NOMO-1 treated with dmso at 0.1 percent for 144 hours (cell line): ENCODE results near the gene HESX1.

Experiments used
- DNase-seq: peaks from one replicate; lab custom pipeline; 2025; ENCODE audit not compliant: unreplicated experiment; lab: John Stamatoyannopoulos, UW

HESX1 gene

GRCh38 chr3:57199895-57200297 is at the start of gene HESX1:
TSS of gene HESX1 (minus strand) at chr3:57199978. CDS start at chr3:57199918, 60 bp downstream.
- DNase-seq = no peak

DNA sequence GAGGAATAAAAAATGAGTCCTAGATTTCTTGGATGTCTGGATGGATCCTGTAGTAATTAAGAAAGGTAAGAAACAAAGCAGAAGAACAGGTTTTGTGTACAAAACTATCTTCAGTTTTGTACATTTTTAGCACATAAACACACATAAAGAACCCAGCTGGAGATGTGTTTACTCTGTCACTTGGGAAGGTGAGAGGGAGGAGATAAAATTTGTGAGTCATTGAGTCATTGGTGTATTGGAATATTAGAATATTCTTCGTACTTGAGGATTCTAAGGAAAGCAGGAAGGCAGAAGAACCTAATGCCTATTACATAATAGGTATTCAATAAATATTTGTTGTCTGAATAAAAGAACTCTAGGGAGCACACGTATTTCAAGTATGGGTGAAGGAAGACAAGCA is 45.2 kb upstream of the HESX1 start:
- DNase-seq = no peak

DNA sequence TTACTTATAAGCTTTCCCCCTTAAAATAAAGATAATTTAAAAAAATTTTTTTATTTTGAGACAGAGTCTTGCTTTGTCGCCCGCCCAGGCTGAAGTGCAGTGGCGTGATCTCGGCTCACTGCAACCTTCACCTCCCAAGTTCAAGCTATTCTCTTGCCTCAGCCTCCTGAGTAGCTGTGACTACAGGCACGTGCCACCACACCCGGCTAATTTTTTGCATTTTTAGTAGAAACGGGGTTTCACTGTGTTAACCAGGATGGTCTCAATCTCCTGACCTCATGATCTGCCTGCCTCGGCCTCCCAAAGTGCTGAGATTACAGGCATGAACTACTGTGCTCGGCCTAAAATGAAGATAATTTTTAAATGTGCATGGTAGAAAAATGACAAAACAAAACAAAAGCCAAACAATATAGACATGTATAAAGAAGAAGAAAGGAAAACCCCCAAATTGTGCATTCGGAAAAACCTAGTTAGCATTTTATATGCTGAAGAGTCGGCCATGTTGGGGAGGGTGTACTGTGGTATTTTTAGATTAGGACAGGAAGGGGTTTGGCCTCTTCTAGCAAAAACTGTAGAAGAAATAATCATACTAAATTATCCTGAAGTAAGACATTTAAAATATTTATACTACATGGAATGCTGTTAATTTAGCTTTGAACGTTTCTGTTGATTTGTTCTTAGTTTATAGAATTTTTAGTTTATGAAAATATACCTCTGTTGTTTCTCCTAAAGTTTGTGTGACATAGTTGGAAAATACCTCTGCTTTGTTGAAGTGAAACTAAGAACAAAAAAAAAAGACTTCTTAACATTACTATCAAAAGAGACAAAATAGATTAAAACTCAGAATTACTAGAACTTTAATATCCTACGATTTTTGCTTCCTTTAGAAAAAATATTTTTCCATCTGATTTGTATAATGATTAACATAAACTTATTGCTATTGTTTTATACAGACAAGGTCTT is 35.1 kb upstream of the HESX1 start:
- DNase-seq = no peak

- no peak for DNase-seq
Observed at GRCh38 chr3:57233799-57234198, 34.0 kb upstream of the HESX1 start.

DNA sequence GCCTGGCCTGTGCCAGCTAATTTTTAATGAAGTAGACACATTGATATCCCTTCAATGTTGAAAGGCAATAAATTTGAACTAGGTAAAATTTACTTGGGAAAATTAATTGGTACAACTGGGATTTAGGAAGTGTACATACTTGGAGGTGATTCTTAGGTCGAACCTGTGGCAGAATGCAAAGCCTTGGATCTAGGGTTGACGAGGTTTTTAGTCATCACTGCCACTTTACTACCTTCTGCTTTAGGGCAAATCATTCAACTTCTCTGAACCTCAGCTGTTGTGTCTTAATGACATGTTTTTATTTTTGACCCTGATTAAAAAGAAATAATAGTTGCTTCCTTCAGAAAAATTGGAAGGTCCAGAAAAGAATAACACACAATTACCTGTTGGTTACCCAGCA is 30.2 kb upstream of the HESX1 start:
- no peak for DNase-seq

GRCh38 chr3:57227930-57228751 is 28.4 kb upstream of the HESX1 start:
- peak; percentile 22 for DNase-seq

DNA sequence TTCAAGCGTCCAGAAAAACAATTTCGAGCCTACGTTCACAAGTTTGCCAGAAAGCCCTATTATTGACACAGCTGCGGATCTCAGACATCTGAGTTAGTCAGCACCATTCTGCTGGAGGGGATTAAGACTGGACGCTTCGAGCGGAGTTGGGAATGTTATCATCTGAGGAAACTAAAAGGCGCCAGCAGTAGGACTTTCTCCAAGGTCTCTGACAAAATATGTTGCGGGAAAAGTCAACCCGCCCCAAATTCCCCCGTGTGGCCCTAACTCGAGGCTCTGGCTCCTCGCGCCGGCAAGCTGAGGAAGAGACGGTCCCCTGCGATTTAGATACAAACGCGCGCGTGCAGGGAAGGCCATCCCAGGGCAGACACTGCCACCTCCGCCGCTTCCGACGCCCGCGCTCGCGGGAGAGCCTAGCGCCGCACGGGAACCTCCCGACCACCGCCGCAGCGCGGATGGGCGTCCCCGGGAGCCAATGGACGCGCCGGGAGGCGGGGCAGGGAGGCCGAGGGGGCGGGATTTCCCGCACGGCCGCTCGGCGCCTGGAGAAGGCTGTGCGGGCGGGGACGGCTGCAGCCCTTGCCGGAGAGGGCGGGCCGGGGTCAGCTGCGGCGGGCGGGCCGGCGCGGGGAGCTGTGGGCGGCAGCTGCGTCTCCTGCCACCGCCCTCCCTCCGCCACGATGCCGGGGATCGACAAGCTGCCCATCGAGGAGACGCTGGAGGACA is 27.6 kb upstream of the HESX1 start, which contains the start of gene APPL1:
TSS of gene APPL1 (plus strand) at position 526 of the 726 bp plus-strand sequence. CDS start at position 681, 155 bp downstream.
- DNase-seq = peak; percentile 91

GRCh38 chr3:57226176-57226575 is 26.4 kb upstream of the HESX1 start:
- no peak for DNase-seq

- DNase-seq = no peak
Observed at GRCh38 chr3:57224856-57225255, 25.1 kb upstream of the HESX1 start.

- no peak for DNase-seq
Observed at GRCh38 chr3:57221883-57222282, 22.1 kb upstream of the HESX1 start.

DNA sequence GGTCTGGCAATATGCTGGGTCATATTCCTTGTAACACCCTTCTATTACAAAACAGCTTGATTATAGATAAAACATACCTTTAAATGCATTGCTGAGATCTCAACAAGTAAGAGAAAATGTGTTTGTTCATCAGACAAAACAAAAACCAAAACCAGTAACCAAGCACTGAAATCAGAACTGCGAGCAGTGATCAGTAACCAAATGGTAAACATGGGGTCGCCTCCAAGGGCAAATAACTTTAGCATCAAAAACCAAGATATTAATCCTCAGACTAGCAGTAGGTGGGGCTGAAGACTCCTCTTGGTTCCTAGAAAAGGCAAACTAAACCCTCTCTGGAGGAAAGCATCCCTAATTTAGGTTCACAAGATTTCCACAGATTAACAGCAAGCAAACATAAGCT is 6.6 kb upstream of the HESX1 start:
- no peak for DNase-seq

DNA sequence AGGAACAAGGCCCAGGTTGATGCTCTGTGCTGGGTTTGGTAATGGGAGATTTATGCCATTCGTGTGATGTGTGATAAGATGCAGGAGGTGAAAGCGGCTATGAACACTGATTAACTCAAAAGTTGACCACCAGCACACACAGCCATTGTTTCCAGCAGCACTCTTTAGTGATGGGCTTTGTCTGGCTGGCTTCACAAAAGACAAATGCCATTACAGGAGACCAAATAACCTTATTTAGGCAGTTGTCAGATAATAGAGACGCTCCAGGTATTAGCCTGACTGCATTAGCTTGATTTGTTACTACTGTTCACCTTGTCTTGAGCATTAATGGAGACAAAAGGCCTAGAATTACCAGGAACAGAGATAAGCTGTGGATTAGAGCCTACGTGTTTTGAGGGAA is 5.1 kb downstream of the HESX1 start:
- no peak for DNase-seq

- DNase-seq = no peak
Observed at GRCh38 chr3:57192028-57192427, 7.8 kb downstream of the HESX1 start.

- no peak for DNase-seq
Observed at GRCh38 chr3:57184526-57184925, 15.3 kb downstream of the HESX1 start.

DNA sequence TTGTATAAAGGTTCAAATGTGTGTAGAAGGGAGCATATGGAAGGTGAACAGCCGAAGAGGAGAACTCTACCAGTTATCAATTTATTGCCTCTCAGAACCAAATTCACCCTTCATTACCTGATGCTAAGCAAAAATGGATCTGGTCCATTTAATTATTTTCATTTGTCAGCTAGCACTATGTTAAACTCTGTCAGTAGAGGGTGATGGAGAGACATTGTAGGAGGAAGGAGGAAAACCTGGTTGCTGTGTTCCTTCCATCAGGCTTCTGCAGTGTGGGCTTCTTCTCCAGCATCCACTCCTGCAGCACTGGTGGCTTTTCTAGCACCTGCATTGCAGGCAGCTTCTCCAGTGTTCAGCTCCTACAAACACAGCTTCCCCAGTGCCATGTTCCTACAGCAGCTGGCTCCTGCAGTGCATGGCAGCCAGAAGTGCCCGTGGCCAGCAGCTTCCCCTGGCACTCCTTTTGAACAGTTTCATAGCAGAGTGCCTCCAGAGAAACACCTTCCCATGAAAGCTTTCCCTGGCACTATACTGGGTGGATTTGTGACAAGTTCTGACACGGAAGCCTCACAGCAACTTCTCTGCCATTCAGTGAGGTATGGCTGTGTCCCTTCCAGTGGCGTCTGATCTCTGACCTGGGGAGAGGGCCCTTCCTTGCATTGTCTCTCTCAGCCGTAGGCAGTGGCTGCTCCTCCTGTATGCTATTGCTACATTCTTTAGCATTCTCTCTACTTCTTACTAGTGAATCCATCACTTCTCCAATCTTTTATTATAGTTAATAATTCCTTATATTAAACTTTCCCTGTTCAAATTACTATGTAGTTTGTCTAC is 20.0 kb downstream of the HESX1 start:
- DNase-seq = peak; percentile 38

- DNase-seq = no peak
Observed at GRCh38 chr3:57176045-57176444, 23.7 kb downstream of the HESX1 start.

DNA sequence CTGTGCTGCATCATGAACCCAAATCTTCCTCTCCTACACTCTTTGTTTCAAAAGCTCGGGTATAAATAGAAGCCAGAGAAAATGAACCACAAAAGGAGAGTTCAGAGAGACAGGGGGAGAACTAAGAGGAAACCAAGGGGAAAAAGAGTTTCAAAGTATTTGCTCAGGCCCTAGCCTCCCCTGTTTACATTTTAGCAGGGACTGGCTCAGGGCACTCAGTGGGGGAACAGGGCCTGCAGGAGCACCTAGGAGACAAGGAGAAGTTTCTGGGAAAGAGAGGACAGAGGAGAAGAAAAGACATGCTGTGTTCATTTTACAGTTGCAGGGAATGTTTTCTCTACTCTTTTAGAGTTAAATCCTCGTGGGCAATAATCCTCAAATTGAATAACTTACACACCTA is 26.1 kb downstream of the HESX1 start:
- no peak for DNase-seq

DNA sequence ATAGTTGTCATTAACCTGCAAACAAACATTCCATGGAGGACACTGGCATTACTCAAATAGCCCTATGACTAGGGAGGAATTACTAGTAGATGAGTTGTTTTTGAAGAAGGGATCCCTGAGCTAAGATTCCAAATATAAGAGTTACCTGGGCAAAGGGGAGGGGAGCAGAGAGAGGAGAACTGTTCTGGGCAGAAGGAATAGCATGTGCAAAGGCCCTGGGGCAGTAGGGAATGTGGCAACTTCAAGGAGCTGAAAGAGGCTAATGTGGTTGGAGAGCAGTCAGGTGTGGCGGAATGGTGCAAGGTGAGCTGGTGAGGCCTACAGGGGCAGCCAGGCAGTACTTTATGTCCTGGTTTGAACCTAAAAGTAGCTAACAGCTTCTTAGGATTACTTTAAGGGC is 28.8 kb downstream of the HESX1 start:
- no peak for DNase-seq

DNA sequence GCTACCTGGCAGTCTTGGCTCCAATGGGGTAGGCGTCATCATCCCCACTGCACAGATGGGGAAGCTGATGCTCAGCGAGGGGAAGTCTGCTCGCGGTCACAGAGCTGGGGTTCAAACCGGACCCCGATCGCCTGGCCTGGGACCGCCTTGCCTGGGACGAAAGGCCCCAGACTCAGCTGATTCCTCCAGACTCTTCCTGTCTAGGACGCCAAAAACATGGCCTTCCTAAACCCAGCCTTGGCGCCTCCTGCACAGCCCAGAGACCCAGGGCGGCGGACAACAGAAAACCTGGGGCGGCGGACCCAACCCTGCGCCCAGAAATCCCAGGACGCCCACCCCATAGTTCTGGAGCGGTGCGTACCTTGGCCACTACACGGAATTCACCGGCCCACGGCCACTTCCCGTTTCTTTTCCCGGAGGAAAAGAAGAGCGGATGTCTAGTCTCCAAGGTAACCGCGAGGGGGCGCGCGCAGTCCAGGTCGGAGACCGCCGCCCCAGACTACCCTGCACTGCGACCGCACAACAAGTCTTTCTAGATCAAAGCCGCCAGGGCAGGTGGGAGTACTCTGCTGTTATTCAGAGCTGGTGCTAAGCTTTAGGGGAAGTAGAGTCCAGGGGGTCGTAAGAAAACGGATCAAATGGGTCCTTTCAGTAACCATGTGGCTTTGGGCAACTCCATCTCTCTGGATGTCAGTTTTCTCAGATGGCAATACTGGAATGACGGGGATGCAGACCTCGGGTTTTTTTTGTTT is 29.7 kb downstream of the HESX1 start:
- DNase-seq = no peak

- no peak for DNase-seq
Observed at GRCh38 chr3:57169108-57169507, 30.7 kb downstream of the HESX1 start.
